AG09309 (cell line): ENCODE measurements around the gene DBH.

Source experiments
- DNase-seq: peaks from one replicate; pipeline ENCODE4 v3.0.0-alpha.2; 2010; ENCODE audit warnings: low read depth
- H3K4me3 ChIP-seq: 2 replicates; pipeline ENCODE4 v1.5.1; 2011; ENCODE audit warnings: mild to moderate bottlenecking, low read depth, low read length, moderate library complexity; ENCODE audit not compliant: control insufficient read depth
- CTCF ChIP-seq: IDR thresholded peaks from 2 replicates; pipeline ENCODE4 v1.5.1; 2011; ENCODE audit warnings: mild to moderate bottlenecking, low read depth, low read length, inconsistent platforms; ENCODE audit not compliant: insufficient read depth, control insufficient read depth; ENCODE audit errors: missing control alignments

Gene DBH

GRCh38 chr9:133591116-133591910 lies 44.9 kb upstream of the DBH start:
- no peak for TF ChIP-seq CTCF
- DNase-seq, result no peak
- no peak overlapping the region for H3K4me3 ChIP-seq

GRCh38 chr9:133591985-133592384 lies 44.2 kb upstream of the DBH start:
- no peak for TF ChIP-seq CTCF
- H3K4me3 ChIP-seq, result no peak overlapping the region

GRCh38 chr9:133592731-133593409 lies 43.3 kb upstream of the DBH start:
- no peak overlapping the region for H3K4me3 ChIP-seq
- TF ChIP-seq CTCF, result no peak
- no peak for DNase-seq

More at GRCh38 chr9:133591985-133592384, 44.2 kb upstream of the DBH start:
- no peak for DNase-seq

GRCh38 chr9:133593587-133594253 lies 42.4 kb upstream of the DBH start:
- DNase-seq, result no peak

GRCh38 chr9:133594310-133594709 lies 41.9 kb upstream of the DBH start:
- no peak for TF ChIP-seq CTCF
- no peak for DNase-seq
- no peak overlapping the region for H3K4me3 ChIP-seq

More at GRCh38 chr9:133593587-133594253, 42.4 kb upstream of the DBH start:
- H3K4me3 ChIP-seq, result no peak overlapping the region
- TF ChIP-seq CTCF, result no peak

- DNase-seq, result no peak
- TF ChIP-seq CTCF, result no peak
- no peak overlapping the region for H3K4me3 ChIP-seq
Observed at GRCh38 chr9:133595910-133596309, 40.3 kb upstream of the DBH start.
